B cell (primary cell): ENCODE data around the gene KRT222. TPM values are rescaled to one million over a fixed set of nuclear protein-coding genes. Genes with fewer than 3 reads are reported as not detected.

ENCODE experiments used
- ATAC-seq: fragments of 200-7000 bp; cut with Tn5 transposase; one replicate; pipeline ENCODE4 v1.10.0; 2021; ENCODE audit warnings: low read depth, mild to moderate bottlenecking, moderate number of reproducible peaks, moderate library complexity
- CTCF ChIA-PET: fragments of 350-600 bp; sonication (Branson Sonifier 250); formaldehyde crosslinking; loops from one replicate; lab custom pipeline; 2021; ENCODE audit warnings: antibody characterized with exemption, inconsistent platforms; lab: Charles Lee
- POLR2A ChIA-PET: fragments of 350-600 bp; sonication (Branson Sonifier 250); formaldehyde crosslinking; loops from one replicate; lab custom pipeline; 2021; ENCODE audit warnings: antibody characterized with exemption; lab: Charles Lee
- DNase-seq: peaks from one replicate; pipeline ENCODE4 v3.0.0; 2013
- H2AFZ ChIP-seq: 2 replicates; pipeline ENCODE4 v1.6.1; 2012; ENCODE audit warnings: mild to moderate bottlenecking, low read depth, low read length; ENCODE audit not compliant: insufficient read depth, poor library complexity, severe bottlenecking
- H3K27ac ChIP-seq, 2 donors: 1 replicate in 1 of 2; 2 replicates in 1 of 2; pipeline ENCODE4 v1.5.1; 2012 to 2013; ENCODE audit warnings: low read length in 2 of 2, mild to moderate bottlenecking in 2 of 2, moderate library complexity in 1 of 2
- H3K27me3 ChIP-seq, 4 experiments: fragments of 200-600 bp in 1 of 4; sonication (generic) in 1 of 4; replicated peaks in 1 of 4; 1 replicate in 2 of 4; 2 replicates in 2 of 4; pipeline versions ENCODE4 v1.6.1 to v1.7.0; 2013 to 2016; ENCODE audit warnings: low read length in 3 of 4, mild to moderate bottlenecking in 2 of 4, mixed read lengths in 1 of 4, moderate library complexity in 1 of 4; ENCODE audit not compliant: insufficient read depth in 4 of 4, control insufficient read depth in 3 of 4; ENCODE audit errors: control extremely low read depth in 1 of 4
- H3K36me3 ChIP-seq, 2 experiments: replicated peaks in 1 of 2; 1 replicate in 1 of 2; 2 replicates in 1 of 2; pipeline versions ENCODE4 v1.6.1 to v1.7.1; 2013; ENCODE audit warnings: low read length in 1 of 2; ENCODE audit not compliant: insufficient read depth in 2 of 2, control insufficient read depth in 1 of 2; ENCODE audit errors: control extremely low read depth in 1 of 2, extremely low read depth in 1 of 2
- H3K4me1 ChIP-seq, 2 donors: fragments of 200-600 bp in 1 of 2; sonication (generic) in 1 of 2; 1 replicate in 1 of 2; 2 replicates in 1 of 2; pipeline versions ENCODE4 v1.5.1 to v1.6.1; 2013 to 2017; ENCODE audit warnings: low read length in 2 of 2; ENCODE audit not compliant: control insufficient read depth in 2 of 2, insufficient read depth in 2 of 2
- H3K4me2 ChIP-seq: replicated peaks from 2 replicates; pipeline ENCODE3; 2012; ENCODE audit warnings: mild to moderate bottlenecking, low read depth, low read length; ENCODE audit not compliant: poor library complexity, severe bottlenecking
- H3K4me3 ChIP-seq, 5 experiments: fragments of 200-600 bp in 1 of 5; sonication (generic) in 1 of 5; 1 replicate in 3 of 5; 2 replicates in 2 of 5; pipeline versions ENCODE4 v1.5.1 to v1.7.0; 2011 to 2016; ENCODE audit warnings: low read length in 4 of 5, mild to moderate bottlenecking in 4 of 5, low read depth in 2 of 5, control low read depth in 1 of 5, moderate library complexity in 1 of 5; ENCODE audit not compliant: insufficient read depth in 1 of 5; ENCODE audit errors: control extremely low read depth in 1 of 5, extremely low read depth in 1 of 5
- H3K79me2 ChIP-seq: fragments of 200-600 bp; sonication (generic); one replicate; pipeline ENCODE4 v1.6.0; 2016; ENCODE audit warnings: low read length; ENCODE audit not compliant: control insufficient read depth, insufficient read depth
- H3K9ac ChIP-seq: fragments of 200-600 bp; sonication (generic); 2 replicates; pipeline ENCODE4 v1.6.1; 2017; ENCODE audit warnings: mild to moderate bottlenecking, low read length, moderate library complexity
- H3K9me3 ChIP-seq, 3 donors: one replicate each; pipeline versions ENCODE4 v1.6.1 to v1.7.1; 2013; ENCODE audit warnings: low read length in 2 of 3; ENCODE audit not compliant: control insufficient read depth in 2 of 3, insufficient read depth in 1 of 3; ENCODE audit errors: control extremely low read depth in 1 of 3
- H4K20me1 ChIP-seq: 2 replicates; pipeline ENCODE4 v1.6.0; 2012; ENCODE audit warnings: mild to moderate bottlenecking, low read length; ENCODE audit not compliant: insufficient read depth, control insufficient read depth, poor library complexity, severe bottlenecking
- H3K27ac Mint-ChIP-seq: one replicate; pipeline ENCODE4 v1.8.0; 2021; ENCODE audit warnings: mixed read lengths
- H3K27me3 Mint-ChIP-seq: one replicate; pipeline ENCODE4 v1.8.0; 2021; ENCODE audit warnings: mixed read lengths
- H3K4me1 Mint-ChIP-seq: one replicate; pipeline ENCODE4 v1.8.0; 2021; ENCODE audit warnings: mixed read lengths
- H3K4me3 Mint-ChIP-seq: one replicate; pipeline ENCODE4 v1.8.0; 2021; ENCODE audit warnings: mixed read lengths
- H3K9me3 Mint-ChIP-seq: one replicate; pipeline ENCODE4 v1.8.0; 2022; ENCODE audit warnings: mixed read lengths; ENCODE audit not compliant: insufficient read depth
- EZH2 ChIP-seq: IDR thresholded peaks from 2 replicates; pipeline ENCODE4 v1.6.1; 2012; ENCODE audit warnings: borderline replicate concordance, low read depth, mild to moderate bottlenecking, moderate library complexity, low read length; ENCODE audit not compliant: insufficient read depth, poor library complexity, severe bottlenecking
- WGBS: methylation state at CpG from one replicate; pipeline ENCODE4 v1.1.5; 2013; ENCODE audit warnings: missing lambda C conversion rate; ENCODE audit not compliant: insufficient coverage; 5-methylcytosine and 5-hydroxymethylcytosine counted together
- intact Hi-C: fragments of 100-400 bp; cut with micrococcal nuclease; formaldehyde crosslinking; loops from one replicate; pipeline ENCODE4 v1.10.0; 2022
- polyA plus RNA-seq: library from polyadenylated mRNA; depleted of rRNA; stranded (reverse); fragments of >200 nt; gene quantifications from 2 replicates; pipeline ENCODE4 v1.2.3, GENCODE V29; 2012
- total RNA-seq, 2 donors: library from RNA; stranded (reverse); fragments of 120-200 nt in 1 of 2; gene quantifications; 1 replicate in 1 of 2; 2 replicates in 1 of 2; pipeline versions ENCODE4 v1.2.3 to v1.2.4, GENCODE V29; 2013 to 2022
- TF ChIP-seq, protein P1 (sequence below): fragments of 200-600 bp; IDR thresholded peaks from one replicate; pipeline ENCODE4 v1.8.0; 2022; ENCODE audit warnings: antibody characterized with exemption, mild to moderate bottlenecking

Gene KRT222
- total and polyA plus RNA-seq, 2 donors (not counting 1 experiment from before 2014, with no cell fraction given), result not detected

- Mint-ChIP-seq H3K27me3 (no peaks in the 10 kb centered on the region), H3K27ac (no peak overlapping the region), H3K9me3 (no peaks in the 10 kb centered on the region), H3K4me1 (peaks cover 45% of the 10 kb centered on the region), H3K4me3 (peak overlapping the region; percentile 3)
- intact Hi-C loops, result no loop called here
- TF ChIP-seq, protein P1, sequence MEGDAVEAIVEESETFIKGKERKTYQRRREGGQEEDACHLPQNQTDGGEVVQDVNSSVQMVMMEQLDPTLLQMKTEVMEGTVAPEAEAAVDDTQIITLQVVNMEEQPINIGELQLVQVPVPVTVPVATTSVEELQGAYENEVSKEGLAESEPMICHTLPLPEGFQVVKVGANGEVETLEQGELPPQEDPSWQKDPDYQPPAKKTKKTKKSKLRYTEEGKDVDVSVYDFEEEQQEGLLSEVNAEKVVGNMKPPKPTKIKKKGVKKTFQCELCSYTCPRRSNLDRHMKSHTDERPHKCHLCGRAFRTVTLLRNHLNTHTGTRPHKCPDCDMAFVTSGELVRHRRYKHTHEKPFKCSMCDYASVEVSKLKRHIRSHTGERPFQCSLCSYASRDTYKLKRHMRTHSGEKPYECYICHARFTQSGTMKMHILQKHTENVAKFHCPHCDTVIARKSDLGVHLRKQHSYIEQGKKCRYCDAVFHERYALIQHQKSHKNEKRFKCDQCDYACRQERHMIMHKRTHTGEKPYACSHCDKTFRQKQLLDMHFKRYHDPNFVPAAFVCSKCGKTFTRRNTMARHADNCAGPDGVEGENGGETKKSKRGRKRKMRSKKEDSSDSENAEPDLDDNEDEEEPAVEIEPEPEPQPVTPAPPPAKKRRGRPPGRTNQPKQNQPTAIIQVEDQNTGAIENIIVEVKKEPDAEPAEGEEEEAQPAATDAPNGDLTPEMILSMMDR, result no peak
- TF ChIP-seq EZH2, result no peak
- ChIA-PET CTCF (interaction anchor here (1.1 to 1.5 kb wide), 2 partner anchors 85 to 1003 kb away, joined by 4 to 6 read pairs; no protein-coding TSS in a partner anchor), POLR2A (no interaction called here)
- Histone ChIP-seq H3K9ac (no peak overlapping the region), H3K9me3 (no peaks in the 10 kb centered on the region), H4K20me1 (peaks cover 15% of the 10 kb centered on the region), H3K4me3 (no peak overlapping the region), H3K4me2 (peak overlapping the region; percentile 95), H3K4me1 (peaks cover 25 to 30% of the 10 kb centered on the region in 2 donors), H3K27ac (no peak overlapping the region), H3K27me3 (no peaks in the 10 kb centered on the region), H3K36me3 (peaks cover 14 to 45% of the 10 kb centered on the region in 2 experiments), H2AFZ (no peak overlapping the region), H3K79me2 (peaks cover 87% of the 10 kb centered on the region)
- ATAC-seq (no peak), DNase-seq (no peak)
These were observed 19.7 kb downstream of the KRT222 start for GRCh38 chr17:40645291-40645690.

DNA sequence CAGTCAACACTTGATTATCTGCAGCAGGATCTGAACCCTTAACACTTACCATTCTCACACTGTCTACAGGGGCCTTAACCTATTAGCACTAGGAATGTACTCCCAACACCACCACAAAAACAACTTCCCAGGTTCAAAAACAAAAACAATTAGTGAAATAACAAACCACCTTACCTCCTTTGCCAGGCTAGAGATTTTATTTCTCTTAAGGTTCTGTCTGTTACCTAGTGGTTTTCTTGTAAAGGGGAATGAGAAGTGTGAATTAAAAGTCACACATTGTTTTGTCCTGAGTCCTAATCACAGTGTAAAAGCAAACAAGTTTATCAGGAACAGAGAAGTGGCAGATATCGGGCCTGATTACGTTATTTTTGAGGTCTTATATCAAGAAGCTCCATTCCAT is 27.0 kb downstream of the KRT222 start:
- no peak overlapping the region for H3K27ac Mint-ChIP-seq
- Histone ChIP-seq H3K9me3 (no peaks in the 10 kb centered on the region), H3K9ac (no peak overlapping the region), H4K20me1 (peaks cover 27% of the 10 kb centered on the region), H3K36me3 (peaks cover 8 to 92% of the 10 kb centered on the region in 2 experiments), H2AFZ (no peak overlapping the region), H3K4me2 (no peak overlapping the region), H3K4me1 (no peaks in the 10 kb centered on the region), H3K4me3 (no peak overlapping the region), H3K27me3 (no peaks in the 10 kb centered on the region), H3K79me2 (peaks cover 44% of the 10 kb centered on the region), H3K27ac (no peak overlapping the region)
- ATAC-seq (no peak), DNase-seq (no peak)
- WGBS, result no CpG with 5 or more reads among the region's 2 CpGs
- ChIA-PET CTCF (interaction anchor here (0.9 kb wide), 1 partner anchor 159 kb away, joined by 3 read pairs; no protein-coding TSS in a partner anchor), POLR2A (no interaction called here)
- no peaks in the 10 kb centered on the region for H3K27me3 Mint-ChIP-seq
- no peak overlapping the region for H3K4me3 Mint-ChIP-seq
- H3K4me1 Mint-ChIP-seq, result peaks cover 14% of the 10 kb centered on the region
- TF ChIP-seq EZH2, result no peak
- TF ChIP-seq, protein P1, result no peak
- intact Hi-C loops, result no loop called here
- H3K9me3 Mint-ChIP-seq, result no peaks in the 10 kb centered on the region
